GM21723 (cell line): ENCODE results near the gene CREM.
"Not testable (repeated sequence)": the region's sequence is repeated elsewhere in the genome, so short reads cannot be mapped to it uniquely, and the experiment has no call there.

ENCODE experiments used
- ATAC-seq: cut with Tn5 transposase; IDR thresholded peaks from one replicate; pipeline ENCODE4 v1.9.1; 2021; ENCODE audit warnings: mild to moderate bottlenecking, moderate library complexity; ENCODE audit not compliant: unreplicated experiment

The CREM gene

DNA sequence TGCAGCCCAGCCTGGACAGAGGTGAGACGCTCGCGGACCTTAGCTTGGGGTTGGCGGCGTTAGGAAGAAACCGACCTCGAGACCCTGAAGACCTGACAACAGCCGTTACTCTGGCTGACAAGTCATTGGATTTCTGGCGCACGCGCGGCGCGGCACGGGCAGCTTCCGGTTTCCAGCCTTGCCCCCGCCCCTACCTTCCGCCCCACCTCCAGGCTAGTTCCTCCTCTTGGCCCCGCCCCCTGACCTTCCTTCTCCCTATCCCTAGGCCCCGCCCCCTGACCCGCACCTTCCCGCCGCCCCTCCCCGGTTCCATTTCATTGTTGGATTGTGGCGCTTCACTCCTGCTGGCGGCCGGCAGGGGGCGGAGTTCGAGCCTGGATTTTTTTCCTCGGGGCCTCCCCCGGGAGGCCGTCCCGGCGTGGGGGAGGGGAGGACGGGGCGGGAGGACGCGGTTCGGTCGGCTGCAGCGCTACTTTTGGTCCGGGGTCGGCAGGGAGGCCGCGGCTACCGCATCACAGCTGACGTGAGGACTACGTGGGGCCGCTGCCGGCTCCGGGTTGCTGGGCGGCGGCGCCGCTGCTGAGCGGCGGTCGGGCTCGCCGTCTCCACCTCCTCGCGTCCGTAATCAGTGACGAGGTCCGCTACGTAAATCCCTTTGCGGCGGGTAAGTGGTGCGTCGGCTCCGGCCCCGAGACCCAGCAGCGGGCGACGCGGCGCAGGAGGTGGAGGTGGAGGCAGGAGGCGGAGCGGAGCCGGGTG is at the start of gene CREM:
Gene CREM, plus strand, starts transcription at position 317 of the 759 bp plus-strand sequence. CDS start 10,990 bp downstream, outside the sequence.
- peak; percentile 79 for ATAC-seq

DNA sequence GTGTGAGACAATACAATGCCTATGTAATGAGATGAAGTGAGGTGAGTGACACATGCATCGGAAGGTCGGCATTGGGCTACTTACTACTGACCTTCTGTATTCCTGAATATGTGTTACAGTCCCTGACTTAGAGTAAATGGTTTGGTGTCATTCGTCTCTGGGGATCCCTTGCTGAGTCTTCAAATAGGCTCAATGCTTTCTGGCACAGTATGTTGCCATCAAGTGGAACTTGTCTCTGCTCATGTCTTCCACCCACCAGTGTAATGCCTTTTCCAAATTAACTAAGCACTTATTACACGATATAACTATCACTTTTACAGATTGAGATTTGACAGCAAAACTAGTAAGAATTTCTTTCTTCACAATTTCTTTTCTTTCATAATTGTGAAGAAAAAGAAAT is 47.4 kb upstream of the CREM start:
- no peak for ATAC-seq

DNA sequence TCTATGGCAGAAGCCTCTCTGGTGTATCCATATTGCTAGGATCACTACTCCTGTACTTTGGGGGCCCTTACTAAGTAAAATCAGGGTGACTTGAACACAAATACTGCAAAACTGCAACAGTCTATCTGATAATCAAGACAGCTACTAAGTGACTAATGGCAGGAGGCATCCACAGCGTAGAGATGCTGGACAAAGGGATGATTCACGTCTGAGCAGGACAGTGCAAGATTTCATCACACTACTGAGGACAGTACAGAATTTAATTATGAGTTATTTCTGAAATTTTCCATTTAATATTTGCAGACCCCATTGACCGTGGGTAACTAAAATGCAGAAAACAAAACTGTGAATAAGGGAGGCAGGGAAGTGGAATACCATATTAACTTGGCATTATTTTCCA is 46.9 kb upstream of the CREM start:
- ATAC-seq: no peak

DNA sequence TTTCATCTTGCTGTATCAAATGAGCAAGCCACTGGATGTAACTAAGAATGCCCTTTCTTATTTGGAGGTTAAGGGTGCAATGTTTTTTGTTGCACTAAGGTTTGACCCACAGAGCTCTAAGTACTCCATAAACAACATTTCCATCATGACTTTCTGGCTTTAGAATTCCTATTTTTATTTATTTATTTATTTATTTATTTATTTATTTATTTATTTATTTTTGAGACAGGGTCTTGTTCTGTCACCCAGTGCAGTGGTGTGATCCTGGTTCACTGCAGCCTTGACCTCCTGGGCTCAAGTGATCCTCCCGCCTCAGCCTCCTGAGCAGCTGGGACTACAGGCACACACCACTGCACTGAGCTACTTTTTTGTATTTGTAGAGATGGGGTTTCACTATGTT is 46.4 kb upstream of the CREM start:
- ATAC-seq: not testable (repeated sequence)

DNA sequence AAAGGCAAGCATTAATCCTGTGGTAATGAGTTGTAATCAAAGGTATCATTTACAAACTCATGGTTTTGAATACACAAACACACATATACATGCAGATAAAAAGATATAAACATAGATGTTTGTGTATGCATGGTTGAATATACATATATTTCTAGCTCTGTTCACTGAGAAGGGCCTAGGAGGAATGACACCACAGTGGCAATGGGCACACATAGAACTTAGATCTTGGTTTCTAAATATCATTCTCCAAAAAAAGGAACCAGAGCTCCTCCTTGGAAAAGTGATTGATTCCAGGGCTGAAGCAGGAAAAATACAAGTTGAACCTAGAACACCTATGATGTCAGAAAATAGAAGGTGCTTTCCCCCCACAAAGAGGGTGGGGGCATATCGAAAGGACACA is 43.4 kb upstream of the CREM start:
- no peak for ATAC-seq

DNA sequence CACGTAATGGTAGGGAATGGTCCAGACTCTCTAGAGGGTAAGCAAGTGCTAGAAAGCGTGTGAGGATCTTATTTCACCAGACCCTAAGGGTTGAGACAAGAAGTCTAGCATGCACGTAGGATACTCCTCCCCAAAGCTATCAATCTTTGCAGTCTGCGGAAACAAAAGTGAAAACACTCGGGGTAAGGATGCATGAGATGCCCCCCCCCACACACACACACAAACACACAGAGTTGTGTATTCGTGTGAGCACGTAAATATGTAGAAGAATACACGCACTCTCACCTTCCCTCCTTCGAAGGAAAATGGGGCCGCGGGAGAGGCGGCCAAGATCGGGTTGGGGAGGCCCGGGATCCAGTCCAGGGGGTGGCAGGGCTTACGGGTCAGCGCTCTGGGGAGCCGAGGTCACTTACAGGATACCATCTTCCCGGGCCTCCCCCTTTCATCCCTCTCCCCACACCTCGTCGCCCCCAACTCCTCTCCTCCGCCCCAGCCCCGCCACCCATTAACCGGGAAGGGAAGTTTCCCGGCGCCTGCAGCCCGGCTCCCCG is 37.0 kb upstream of the CREM start:
- ATAC-seq: peak; percentile 33

DNA sequence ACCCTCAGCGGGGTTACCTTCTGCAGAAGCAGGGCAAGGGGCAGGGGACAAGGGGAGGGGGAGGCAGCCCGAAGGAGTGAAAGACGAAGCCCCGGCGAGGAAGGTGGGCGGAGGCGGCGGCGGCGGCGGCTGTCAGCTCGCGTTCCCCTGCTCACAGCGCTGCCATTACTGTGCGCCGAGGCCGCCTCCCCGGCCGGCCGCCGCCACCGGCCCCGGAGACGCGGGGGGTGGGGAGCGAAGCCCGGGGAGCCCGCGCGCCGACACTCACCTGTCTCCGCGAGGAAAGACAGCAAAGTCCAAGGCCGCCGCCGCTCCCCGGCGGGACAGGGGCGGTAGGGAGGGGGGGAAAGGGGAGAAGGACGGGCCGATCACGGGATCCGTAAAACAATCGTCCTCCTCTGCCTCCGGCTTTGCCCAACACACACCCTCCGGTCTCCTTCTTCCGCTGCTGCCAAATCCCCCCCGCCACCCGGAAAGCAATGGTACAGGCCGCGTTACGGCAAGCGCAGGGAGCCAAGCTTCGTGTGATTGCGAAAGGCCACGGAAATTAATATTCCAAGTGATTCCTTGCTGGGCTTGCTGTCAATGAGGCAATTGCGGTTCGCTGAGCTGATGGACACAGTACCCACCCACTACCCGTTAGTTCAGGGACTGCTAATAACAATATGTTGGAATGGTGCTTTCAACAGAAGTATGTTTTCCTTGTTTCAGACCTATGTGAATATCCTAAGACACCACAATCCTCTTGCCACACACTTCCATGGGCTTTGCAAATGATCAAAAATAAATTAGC is 36.3 kb upstream of the CREM start, which contains the start of gene CUL2:
Gene CUL2, minus strand, starts transcription at position 180 of the 793 bp plus-strand sequence. CDS start 19,024 bp downstream, outside the sequence.
- ATAC-seq: peak; percentile 96

DNA sequence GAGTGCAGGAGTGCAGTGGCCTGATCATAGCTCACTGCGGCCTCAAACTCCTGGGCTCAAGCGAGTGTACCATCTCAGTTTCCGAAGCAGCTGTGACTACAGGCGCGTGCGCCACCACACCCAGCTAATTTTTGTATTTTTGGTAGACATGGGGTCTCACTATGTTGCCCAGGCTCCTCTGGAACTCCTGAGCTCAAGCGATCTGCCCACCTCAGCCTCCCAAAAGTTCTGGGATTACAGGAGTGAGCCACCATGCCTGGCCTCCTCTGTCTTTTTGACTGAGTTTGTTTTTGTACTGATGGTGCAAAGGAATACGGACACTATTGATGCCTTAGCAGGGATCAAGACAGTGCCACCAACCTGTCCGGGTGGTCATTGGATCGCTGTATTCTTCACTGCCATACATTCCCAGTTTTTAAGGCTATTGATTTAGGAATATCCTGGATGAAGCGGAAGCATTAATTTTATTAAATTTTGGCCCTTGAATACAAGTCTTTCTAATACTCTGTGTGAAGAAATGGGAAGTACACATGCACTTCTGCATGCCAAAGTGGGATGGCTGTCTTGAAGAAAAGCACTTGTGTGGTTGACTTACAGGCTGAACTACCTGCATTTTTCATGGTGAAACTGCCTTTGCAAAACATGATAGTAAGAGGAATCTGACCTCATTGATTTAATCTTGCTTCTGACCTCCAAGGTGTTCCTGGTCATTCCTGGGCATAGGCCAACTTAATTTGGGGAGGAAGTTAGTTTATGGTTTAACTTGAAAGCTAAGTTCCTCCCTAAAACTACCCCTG is 34.5 kb upstream of the CREM start:
- no peak for ATAC-seq

DNA sequence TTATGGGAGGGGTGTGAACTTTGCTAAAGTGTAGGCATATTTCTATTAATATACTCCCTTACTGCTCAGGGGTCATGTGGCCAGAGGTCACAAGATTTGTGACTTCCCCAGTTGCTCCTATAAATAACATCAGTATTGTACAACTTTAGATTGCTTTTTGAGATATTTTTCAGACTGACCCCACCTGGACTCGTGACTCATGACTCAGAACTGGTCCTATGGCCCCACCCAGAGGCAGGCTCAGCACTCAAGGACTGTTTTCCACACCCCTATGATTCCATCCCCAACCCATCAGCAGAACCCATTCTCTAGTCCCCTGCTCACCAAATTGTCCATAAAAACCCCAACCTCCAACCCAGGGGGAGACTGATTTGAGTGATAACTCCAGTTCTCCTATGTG is 33.8 kb upstream of the CREM start:
- no peak for ATAC-seq

DNA sequence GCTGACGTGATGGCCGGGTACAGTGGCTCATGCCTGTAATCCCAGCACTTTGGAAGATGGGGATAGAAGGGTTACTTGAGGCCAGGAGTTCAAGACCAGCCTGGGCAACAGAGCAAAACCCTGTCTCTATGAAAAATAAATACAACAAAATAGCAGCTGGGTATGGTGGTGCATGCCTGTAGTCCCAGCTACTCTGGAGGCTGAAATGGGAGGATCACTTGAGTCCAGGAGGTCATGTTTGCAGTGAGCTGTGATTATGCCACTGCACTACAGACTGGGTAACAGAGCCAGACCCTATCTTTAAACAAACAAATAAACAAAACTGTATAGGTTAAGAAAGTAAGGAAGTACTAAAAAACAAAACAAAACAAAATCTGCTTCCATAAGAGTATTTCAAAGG is 30.3 kb upstream of the CREM start:
- no peak for ATAC-seq

DNA sequence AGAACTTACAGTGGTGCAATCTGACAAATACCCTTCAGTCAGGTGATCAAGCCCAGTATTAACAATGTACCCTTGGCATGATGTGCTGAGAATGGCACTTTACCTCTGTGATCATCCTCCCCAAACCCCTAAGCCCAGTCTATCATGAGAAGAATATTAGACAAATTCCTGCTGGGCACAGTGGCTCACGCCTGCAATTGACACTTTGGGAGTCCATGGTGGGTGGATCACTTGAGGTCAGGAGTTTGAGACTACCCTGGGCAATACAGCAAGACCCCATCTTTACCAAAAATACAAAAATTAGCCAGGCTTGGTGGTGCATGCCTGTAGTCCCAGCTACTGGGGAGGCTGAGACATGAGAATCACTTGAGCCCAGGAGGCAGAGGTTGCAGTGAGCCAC is 29.1 kb upstream of the CREM start:
- no peak for ATAC-seq

DNA sequence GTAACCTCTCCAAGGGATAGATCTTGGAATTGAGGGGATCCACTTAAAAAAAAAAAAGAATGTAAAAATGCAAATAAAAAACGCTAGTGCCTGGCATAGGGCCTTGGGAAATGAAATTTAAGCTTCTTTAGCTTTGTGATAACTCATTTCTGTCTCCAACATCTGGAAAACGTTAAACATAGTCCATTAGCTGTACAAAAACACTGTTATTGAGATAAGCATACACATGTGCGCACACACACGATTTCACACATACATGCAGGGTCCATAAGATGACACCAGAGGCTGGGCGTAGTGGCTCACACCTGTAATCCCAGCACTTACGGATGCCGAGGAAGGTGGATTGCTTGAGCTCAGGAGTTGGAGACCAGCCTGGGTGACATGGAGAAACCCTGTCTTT is 22.8 kb upstream of the CREM start:
- ATAC-seq: no peak

DNA sequence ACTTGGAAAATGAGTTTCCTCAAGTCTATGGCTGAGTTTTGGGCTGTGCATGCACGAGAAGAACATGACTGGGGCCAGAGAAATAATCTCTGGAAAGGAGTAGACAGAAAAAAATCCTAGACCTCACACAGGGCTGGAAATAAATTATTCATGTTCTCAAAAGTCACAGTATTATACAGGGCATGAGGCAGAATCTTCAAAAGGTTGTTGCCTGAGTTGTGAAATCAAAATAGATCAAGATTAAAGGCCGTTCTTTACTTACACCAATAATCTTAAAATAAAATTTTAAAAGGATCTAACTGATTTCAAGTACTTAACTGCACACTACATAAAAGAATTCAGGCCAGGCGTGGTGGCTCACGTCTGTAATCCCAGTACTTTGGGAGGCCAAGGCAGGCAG is 14.1 kb upstream of the CREM start:
- ATAC-seq: no peak

DNA sequence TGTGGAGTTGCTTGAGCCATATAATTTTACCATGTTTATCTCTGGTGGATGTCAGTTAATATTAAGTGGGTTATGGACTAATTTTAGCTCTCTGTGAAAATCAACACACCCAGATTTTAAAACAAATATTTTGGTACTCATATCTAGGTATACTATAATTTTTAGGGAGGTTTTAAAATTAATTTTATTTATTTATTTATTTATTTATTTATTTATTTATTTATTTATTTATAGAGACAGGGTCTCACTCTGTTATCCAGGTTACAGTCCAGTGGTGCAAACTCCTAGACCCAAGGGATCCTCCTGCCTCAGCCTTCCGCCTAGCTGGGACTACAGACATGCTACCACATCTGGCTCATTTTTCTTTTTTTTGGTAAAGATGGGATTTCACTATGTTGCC is 7.3 kb upstream of the CREM start:
- ATAC-seq: no peak

DNA sequence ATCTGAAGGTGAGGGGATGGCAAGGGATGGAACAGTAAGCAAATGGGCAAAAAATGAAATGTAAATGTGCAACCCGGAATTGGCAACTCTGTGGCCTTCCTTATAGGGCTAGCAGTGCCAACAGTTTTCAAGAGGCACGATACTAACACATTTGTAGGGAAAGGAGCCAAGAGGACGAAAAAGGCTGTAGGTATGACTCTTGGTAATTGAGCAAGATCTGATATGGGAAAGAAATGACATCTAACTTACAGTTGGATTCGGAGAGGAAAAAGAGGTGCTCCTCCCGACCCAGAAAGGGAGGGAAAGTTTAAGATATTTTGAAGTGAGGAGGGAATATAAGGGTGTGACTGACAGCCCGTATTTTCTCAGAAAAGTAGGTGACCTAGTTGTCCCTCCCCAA is 2.1 kb upstream of the CREM start:
- ATAC-seq: no peak

DNA sequence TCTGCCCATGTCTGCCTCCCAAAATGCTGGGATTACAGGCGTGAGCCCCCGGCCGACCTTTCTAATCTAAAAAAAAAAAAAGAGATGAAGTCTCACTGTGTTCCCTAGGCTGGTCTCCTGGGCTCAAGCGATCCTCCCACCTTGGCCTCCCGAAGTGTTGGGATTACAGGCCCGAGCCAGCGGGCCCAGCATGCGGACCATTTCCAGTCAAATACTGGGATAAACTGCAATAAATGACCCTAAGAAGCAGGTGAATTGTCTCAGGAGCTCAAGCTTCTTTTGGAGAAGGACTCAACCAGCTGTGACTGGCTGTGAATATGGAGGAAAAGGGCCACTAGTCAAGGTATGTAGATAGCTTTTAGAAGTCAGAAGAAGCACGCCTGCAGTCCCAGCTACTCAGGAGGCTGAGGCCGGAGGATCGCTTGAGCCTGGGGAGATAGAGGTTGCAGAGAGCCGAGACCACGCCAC is 550 bp upstream of the CREM start:
- ATAC-seq: no peak

DNA sequence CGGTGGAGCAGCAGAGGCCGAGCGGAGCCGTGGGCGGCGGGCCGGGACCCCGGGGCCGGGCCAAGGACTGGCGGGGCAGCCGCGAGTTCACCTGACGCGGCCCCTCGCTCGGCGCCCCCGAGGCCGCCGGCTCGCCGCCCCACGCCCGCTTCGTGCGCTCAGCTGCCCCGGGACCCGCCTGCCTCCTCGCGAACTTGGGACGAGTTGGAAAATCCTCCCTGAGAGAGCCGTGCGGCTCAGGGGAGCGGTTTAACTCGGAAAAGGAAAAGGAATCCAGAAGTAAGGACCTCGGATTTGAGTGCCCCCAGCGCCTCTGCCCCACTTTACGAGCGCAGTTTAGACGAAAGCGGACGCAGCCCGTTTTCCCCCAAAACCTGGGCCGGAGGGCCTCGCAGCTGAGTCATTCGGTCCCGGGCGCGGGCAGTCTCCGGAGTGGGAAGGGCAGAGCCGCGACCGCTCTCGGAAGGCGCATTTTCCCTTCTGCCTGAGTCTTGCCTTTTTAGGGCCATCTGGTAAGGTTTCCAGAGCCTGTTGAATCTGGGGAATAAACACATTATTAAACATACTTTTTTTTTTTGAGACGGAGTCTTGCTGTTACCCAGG is 744 bp downstream of the CREM start:
- ATAC-seq: peak; percentile 15

DNA sequence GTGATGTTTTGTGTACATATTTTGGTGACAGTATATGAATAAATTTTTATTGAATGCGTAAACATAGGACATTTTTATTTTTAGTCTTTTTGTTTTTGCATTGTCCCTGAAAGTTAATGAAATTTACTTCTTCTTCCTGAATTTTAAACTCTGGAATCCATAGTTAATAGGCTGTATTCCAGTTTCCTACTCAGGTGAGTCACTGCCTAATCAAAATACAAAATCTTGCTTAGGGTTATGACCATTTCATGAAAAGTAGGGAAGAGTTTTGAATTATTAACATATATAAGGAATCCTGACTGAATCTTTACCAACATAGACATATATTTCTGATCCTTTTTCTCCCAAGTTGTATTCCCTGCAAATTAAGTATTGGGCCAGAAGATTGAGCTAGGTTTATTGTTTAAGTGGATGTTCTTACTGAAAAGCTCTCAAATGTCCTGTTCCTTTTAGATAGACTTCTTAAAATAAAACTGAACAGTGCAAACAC is 2.6 kb downstream of the CREM start:
- no peak for ATAC-seq

DNA sequence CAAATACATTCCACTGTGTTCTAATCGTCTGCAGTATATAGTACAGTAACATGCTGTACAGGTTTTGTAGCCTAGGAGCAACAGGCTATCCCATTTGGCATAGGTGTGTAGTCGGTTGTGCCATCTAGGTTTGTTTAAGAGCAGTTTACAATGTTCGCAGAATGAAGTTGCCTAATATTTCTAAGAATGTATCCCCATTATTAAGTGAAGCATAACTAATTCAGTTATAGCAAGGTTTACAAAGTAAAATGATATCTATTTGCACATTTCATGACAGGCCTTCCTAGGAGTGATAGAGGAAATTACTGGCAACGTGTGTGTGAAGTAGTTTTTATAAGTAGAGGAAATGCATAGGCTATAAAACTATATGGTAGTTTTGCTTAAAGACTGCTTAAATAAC is 4.0 kb downstream of the CREM start:
- ATAC-seq: no peak

DNA sequence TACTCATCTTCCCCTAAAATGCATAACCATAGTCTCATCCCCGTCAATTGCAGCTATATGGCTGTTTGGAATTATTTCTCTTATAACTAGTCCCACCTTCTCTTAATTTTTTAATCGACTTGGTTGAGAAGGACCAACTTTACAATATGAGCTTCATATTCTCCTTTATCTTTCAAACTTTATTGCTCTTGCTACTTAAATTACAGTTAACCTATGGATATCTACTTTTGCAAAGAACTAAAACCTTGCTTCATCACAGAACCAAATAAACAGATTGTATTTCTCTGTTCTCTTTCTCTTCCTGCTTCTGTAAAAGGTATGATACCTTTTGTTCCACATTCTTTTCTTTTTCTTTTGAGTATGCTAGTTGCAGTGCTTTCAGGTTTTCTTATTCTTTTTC is 6.1 kb downstream of the CREM start:
- no peak for ATAC-seq
